GM23338 (cell line): ENCODE measurements around the gene C18orf32. TPM values are rescaled to one million over a fixed set of nuclear protein-coding genes. Genes with fewer than 3 reads are reported as not detected.
A peak's percentile ranks its signal among the peaks of the same experiment; 100 is the strongest.

Experiments used
- ATAC-seq: fragments of 200-7000 bp; cut with Tn5 transposase; 3 replicates; pipeline ENCODE4 v1.9.1; 2020
- DNase-seq: peaks from one replicate; pipeline ENCODE4 v3.0.0-alpha.2; 2015; ENCODE audit warnings: low spot score
- H2AFZ ChIP-seq: fragments of 200-600 bp; sonication (generic); 2 replicates; pipeline ENCODE4 v1.8.0; 2016; ENCODE audit warnings: antibody characterized with exemption, mild to moderate bottlenecking, moderate library complexity
- H3F3A ChIP-seq: fragments of 200-600 bp; sonication (generic); replicated peaks from 2 replicates; pipeline ENCODE4 v1.8.0; 2017; ENCODE audit warnings: antibody characterized with exemption, mixed run types, low read depth
- H3K27ac ChIP-seq: fragments of 200-600 bp; sonication (generic); 2 replicates; pipeline ENCODE4 v1.6.1; 2016; ENCODE audit warnings: low read depth
- H3K27me3 ChIP-seq: fragments of 200-600 bp; sonication (generic); 2 replicates; pipeline ENCODE4 v1.8.0; 2016; ENCODE audit warnings: mild to moderate bottlenecking, mixed run types, moderate library complexity; ENCODE audit not compliant: insufficient read depth
- H3K36me3 ChIP-seq: fragments of 200-600 bp; sonication (generic); 2 replicates; pipeline ENCODE4 v1.8.0; 2016; ENCODE audit warnings: mild to moderate bottlenecking; ENCODE audit not compliant: insufficient read depth
- H3K4me1 ChIP-seq: fragments of 200-600 bp; sonication (generic); 2 replicates; pipeline ENCODE4 v1.8.0; 2016; ENCODE audit warnings: mild to moderate bottlenecking, moderate library complexity; ENCODE audit not compliant: insufficient read depth
- H3K4me2 ChIP-seq: fragments of 200-600 bp; sonication (generic); 2 replicates; pipeline ENCODE4 v1.7.1; 2017; ENCODE audit warnings: mixed run types
- H3K4me3 ChIP-seq: fragments of 200-600 bp; sonication (generic); 2 replicates; pipeline ENCODE4 v1.6.1; 2016; ENCODE audit warnings: mixed run types
- H3K79me2 ChIP-seq: fragments of 200-600 bp; sonication (generic); replicated peaks from 2 replicates; pipeline ENCODE4 v1.8.0; 2017; ENCODE audit warnings: mild to moderate bottlenecking; ENCODE audit not compliant: insufficient read depth
- H3K9me2 ChIP-seq: fragments of 200-600 bp; sonication (generic); 2 replicates; pipeline ENCODE4 v1.8.0; 2017; ENCODE audit not compliant: insufficient read depth
- H4K20me1 ChIP-seq: fragments of 200-600 bp; sonication (generic); replicated peaks from 2 replicates; pipeline ENCODE4 v1.8.0; 2017; ENCODE audit warnings: mild to moderate bottlenecking; ENCODE audit not compliant: insufficient read depth
- H3K27ac Mint-ChIP-seq: 2 replicates; pipeline ENCODE4 v1.8.0; 2020; ENCODE audit warnings: inconsistent platforms, mild to moderate bottlenecking, moderate library complexity, mixed read lengths
- H3K27me3 Mint-ChIP-seq: 3 replicates; pipeline ENCODE4 v1.8.0; 2022; ENCODE audit warnings: low read depth, mild to moderate bottlenecking, moderate library complexity, mixed read lengths, inconsistent platforms; ENCODE audit not compliant: insufficient read depth, poor library complexity
- H3K36me3 Mint-ChIP-seq: 3 replicates; pipeline ENCODE4 v1.8.0; 2021; ENCODE audit warnings: low read depth, mild to moderate bottlenecking, inconsistent platforms, moderate library complexity, mixed read lengths
- H3K4me1 Mint-ChIP-seq: 3 replicates; pipeline ENCODE4 v1.8.0; 2020; ENCODE audit warnings: mild to moderate bottlenecking, inconsistent platforms, mixed read lengths
- H3K4me3 Mint-ChIP-seq: 3 replicates; pipeline ENCODE4 v1.8.0; 2021; ENCODE audit warnings: moderate library complexity, mild to moderate bottlenecking, inconsistent platforms, mixed read lengths
- H3K9me3 Mint-ChIP-seq: 3 replicates; pipeline ENCODE4 v1.8.0; 2020; ENCODE audit warnings: moderate library complexity, mild to moderate bottlenecking, inconsistent platforms, mixed read lengths
- CREB1 ChIP-seq: fragments of 250-450 bp; sonication (Bioruptor Pico); IDR thresholded peaks from 2 replicates; pipeline ENCODE4 v1.5.0; 2020; ENCODE audit warnings: low read depth, mild to moderate bottlenecking, moderate library complexity
- CTCF ChIP-seq, 2 experiments: fragments of 200-600 bp in 1 of 2; sonication (generic) in 1 of 2; conservative IDR thresholded peaks; 2 replicates each; pipeline versions ENCODE4 v1.5.1 to v1.6.1; 2016 to 2017; ENCODE audit warnings: antibody characterized with exemption in 2 of 2, low read depth in 2 of 2, mild to moderate bottlenecking in 2 of 2, moderate library complexity in 1 of 2
- JUNB ChIP-seq: IDR thresholded peaks from one replicate; pipeline ENCODE4 v1.6.1; 2016; ENCODE audit warnings: antibody characterized with exemption; ENCODE audit not compliant: unreplicated experiment
- NANOG ChIP-seq: IDR thresholded peaks from 2 replicates; pipeline ENCODE4 v1.6.1; 2016; ENCODE audit warnings: antibody characterized with exemption, borderline replicate concordance
- POLR2AphosphoS5 ChIP-seq: IDR thresholded peaks from 2 replicates; pipeline ENCODE4 v1.6.1; 2016; ENCODE audit warnings: antibody characterized with exemption, low read depth
- REST ChIP-seq: IDR thresholded peaks from one replicate; pipeline ENCODE4 v1.6.1; 2018; ENCODE audit warnings: antibody characterized with exemption; ENCODE audit not compliant: unreplicated experiment
- STAT1 ChIP-seq: IDR thresholded peaks from one replicate; pipeline ENCODE4 v1.6.1; 2016; ENCODE audit warnings: antibody characterized with exemption; ENCODE audit not compliant: unreplicated experiment
- ZNF114 ChIP-seq: fragments of 250-450 bp; sonication (Bioruptor Pico); IDR thresholded peaks from 2 replicates; pipeline ENCODE4 v1.5.0; 2020; ENCODE audit warnings: mild to moderate bottlenecking, moderate library complexity
- ZNF331 ChIP-seq: fragments of 250-450 bp; sonication (Bioruptor Pico); IDR thresholded peaks from 2 replicates; pipeline ENCODE4 v1.5.0; 2020; ENCODE audit warnings: low read depth, mild to moderate bottlenecking, moderate library complexity
- ZNF462 ChIP-seq: fragments of 250-450 bp; sonication (Bioruptor Pico); IDR thresholded peaks from 2 replicates; pipeline ENCODE4 v1.5.0; 2020; ENCODE audit warnings: mild to moderate bottlenecking, moderate library complexity
- polyA plus RNA-seq: library from polyadenylated mRNA; unstranded; fragments of >200 nt; fragmentation: Nextera tagmentation; extraction: Ambion mirVana; gene quantifications from 2 replicates; pipeline ENCODE4 v1.2.1, GENCODE V29; 2016
- total RNA-seq: library from RNA; depleted of rRNA; stranded (reverse); fragments of >200 nt; shearing (Covaris generic); gene quantifications from 2 replicates; pipeline ENCODE4 v1.2.3, GENCODE V29; 2014

C18orf32 gene
- total and polyA plus RNA-seq, 2 experiments from 2014 or later: 25.3 to 72.4 TPM

- peaks cover 45% of the 10 kb centered on the region for H3F3A ChIP-seq
- no peak overlapping the region for H2AFZ ChIP-seq
- H4K20me1 ChIP-seq: peaks cover 17% of the 10 kb centered on the region
- Mint-ChIP-seq H3K27ac (peak overlapping the region; percentile 99), H3K27me3 (peaks cover 24% of the 10 kb centered on the region), H3K36me3 (peaks cover 52% of the 10 kb centered on the region), H3K4me3 (peak overlapping the region; percentile 96), H3K9me3 (no peaks in the 10 kb centered on the region), H3K4me1 (peaks cover 54% of the 10 kb centered on the region)
- peak overlapping the region; percentile 70 for H3K27ac ChIP-seq
- H3K4me1 ChIP-seq: peaks cover 26% of the 10 kb centered on the region
- peaks cover 27% of the 10 kb centered on the region for H3K79me2 ChIP-seq
- peak overlapping the region; percentile 64 for H3K4me3 ChIP-seq
- no peak for DNase-seq
- H3K9me2 ChIP-seq: no peaks in the 10 kb centered on the region
- H3K27me3 ChIP-seq: no peaks in the 10 kb centered on the region
- TF ChIP-seq STAT1 (no peak), POLR2AphosphoS5 (no peak), CREB1 (CRISPR knock-in tag) (no peak), ZNF462 (CRISPR knock-in tag) (no peak), JUNB (no peak), CTCF (conservative IDR thresholded peaks at IDR 0.05; ENCODE audit: low read depth in 2 of 2) (no peak), ZNF114 (CRISPR knock-in tag) (no peak), NANOG (no peak), REST (no peak), ZNF331 (no peak)
- ATAC-seq: no peak
- H3K36me3 ChIP-seq: peaks cover 36% of the 10 kb centered on the region
- H3K4me2 ChIP-seq: peak overlapping the region; percentile 87
Measured at GRCh38 chr18:49491534-49491856, 4.5 kb upstream of the C18orf32 start.
